Activated T-cell treated with anti-CD3 and anti-CD28 coated beads, Interleukin-2, amount 50 U/mL, for 48 hours (primary cell): ENCODE measurements around the gene SMG6.
"Not testable (repeated sequence)": the region's sequence is repeated elsewhere in the genome, so short reads cannot be mapped to it uniquely, and the experiment has no call there.

ENCODE experiments used
- DNase-seq, 2 experiments: peaks; one replicate each; pipeline ENCODE4 v3.0.0-alpha.2; 2020

The SMG6 gene

GRCh38 chr17:2303204-2304188 lies at the start of gene SMG6, which contains the start of gene SRR:
TSS of gene SMG6 (minus strand) at chr17:2303785. CDS start at chr17:2303720, 65 bp downstream.
TSS of gene SRR (plus strand) at chr17:2303950. CDS start at chr17:2315561, 11,611 bp downstream.
- DNase-seq, result peak; percentile 97

GRCh38 chr17:2351269-2351668 lies 47.7 kb upstream of the SMG6 start:
- no peak for DNase-seq

GRCh38 chr17:2347805-2348685 lies 44.5 kb upstream of the SMG6 start:
- DNase-seq, result no peak

GRCh38 chr17:2346475-2346874 lies 42.9 kb upstream of the SMG6 start:
- DNase-seq, result no peak

- DNase-seq, result no peak
Measured at GRCh38 chr17:2344528-2344927, 40.9 kb upstream of the SMG6 start.

- DNase-seq, result peak in 1 of 2 experiments; percentile 64
Measured at GRCh38 chr17:2343421-2343820, 39.8 kb upstream of the SMG6 start.

- no peak for DNase-seq
Measured at GRCh38 chr17:2338315-2338657, 34.7 kb upstream of the SMG6 start.

GRCh38 chr17:2337544-2338314 lies 34.1 kb upstream of the SMG6 start:
- peak; percentile 67 to 75 for DNase-seq

- DNase-seq, result peak; percentile 68 to 79
Measured at GRCh38 chr17:2336852-2337543, 33.4 kb upstream of the SMG6 start, which contains the start of gene SGSM2. TSS of gene SGSM2 (plus strand) at chr17:2337501. CDS start at chr17:2337689, 188 bp downstream.

GRCh38 chr17:2336215-2336851 lies 32.7 kb upstream of the SMG6 start, which contains the start of gene TSR1:
TSS of gene TSR1 (minus strand) at chr17:2336457. CDS start at chr17:2336427, 30 bp downstream.
- DNase-seq, result peak; percentile 93

GRCh38 chr17:2335726-2336214 lies 32.2 kb upstream of the SMG6 start:
- no peak for DNase-seq

- DNase-seq, result no peak
Measured at GRCh38 chr17:2331303-2331702, 27.7 kb upstream of the SMG6 start.

- no peak for DNase-seq
Measured at GRCh38 chr17:2323629-2324314, 20.2 kb upstream of the SMG6 start.

- DNase-seq, result no peak
Measured at GRCh38 chr17:2321399-2321798, 17.8 kb upstream of the SMG6 start.

- no peak for DNase-seq
Measured at GRCh38 chr17:2319051-2319450, 15.5 kb upstream of the SMG6 start.

- DNase-seq, result no peak
Measured at GRCh38 chr17:2317796-2318195, 14.2 kb upstream of the SMG6 start.

- not testable (repeated sequence) for DNase-seq
Measured at GRCh38 chr17:2316916-2317205, 13.3 kb upstream of the SMG6 start.

- DNase-seq, result no peak
Measured at GRCh38 chr17:2312736-2313135, 9.2 kb upstream of the SMG6 start.

- DNase-seq, result no peak
Measured at GRCh38 chr17:2309338-2310154, 6.0 kb upstream of the SMG6 start.

- DNase-seq, result no peak
Measured at GRCh38 chr17:2304931-2305330, 1.3 kb upstream of the SMG6 start.
